IMR-90 (cell line): ENCODE data around the gene TMEM256. TPM values are rescaled to one million over a fixed set of nuclear protein-coding genes. Genes with fewer than 3 reads are reported as not detected.

Experiments used
- ATAC-seq: fragments of 200-7000 bp; cut with Tn5 transposase; 2 replicates; pipeline ENCODE4 v1.9.1; 2020; ENCODE audit warnings: low read depth, mild to moderate bottlenecking, moderate library complexity
- BruUV-seq: library from RNA; stranded (reverse); fragments of 400-500 nt; replicated peaks from 2 replicates; lab custom pipeline; 2021; lab: Mats Ljungman, UMichigan
- CTCF ChIA-PET: fragments of 300-600 bp; formaldehyde crosslinking; extraction: SDS; loops from one replicate; lab custom pipeline; 2021; ENCODE audit warnings: antibody characterized with exemption; lab: Yijun Ruan, JAX
- POLR2A ChIA-PET: fragments of 300-600 bp; sonication (Branson Sonifier 250); formaldehyde crosslinking; loops from one replicate; lab custom pipeline; 2022; ENCODE audit warnings: antibody characterized with exemption; ENCODE audit not compliant: unreplicated experiment; lab: Charles Lee
- DNase-seq: peaks from one replicate; pipeline ENCODE4 v3.0.0; 2013
- H2AFZ ChIP-seq: replicated peaks from 2 replicates; pipeline ENCODE3; 2013; ENCODE audit warnings: low read length, mild to moderate bottlenecking; ENCODE audit not compliant: poor library complexity
- H2AK5ac ChIP-seq: 2 replicates; pipeline ENCODE4 v1.6.1; 2013; ENCODE audit warnings: low read depth, low read length, inconsistent platforms
- H2AK9ac ChIP-seq: replicated peaks from 2 replicates; pipeline ENCODE3; 2013; ENCODE audit warnings: mild to moderate bottlenecking, low read depth, low read length, moderate library complexity; ENCODE audit not compliant: poor library complexity
- H2BK120ac ChIP-seq: 2 replicates; pipeline ENCODE4 v1.6.1; 2013; ENCODE audit warnings: low read depth, low read length, inconsistent platforms
- H2BK15ac ChIP-seq: 3 replicates; pipeline ENCODE4 v1.6.1; 2013; ENCODE audit warnings: low read depth, low read length, inconsistent platforms
- H2BK20ac ChIP-seq: 2 replicates; pipeline ENCODE4 v1.6.1; 2013; ENCODE audit warnings: low read depth, mild to moderate bottlenecking, inconsistent platforms, low read length, moderate library complexity
- H2BK5ac ChIP-seq: 2 replicates; pipeline ENCODE4 v1.6.1; 2013; ENCODE audit warnings: mild to moderate bottlenecking, low read depth, low read length, inconsistent platforms; ENCODE audit not compliant: poor library complexity, severe bottlenecking
- H3K14ac ChIP-seq: replicated peaks from 2 replicates; pipeline ENCODE4 v1.6.1; 2013; ENCODE audit warnings: low read depth, low read length, inconsistent platforms
- H3K18ac ChIP-seq: 2 replicates; pipeline ENCODE4 v1.6.1; 2013; ENCODE audit warnings: low read depth, low read length, control low read depth
- H3K23ac ChIP-seq: 2 replicates; pipeline ENCODE4 v1.6.1; 2013; ENCODE audit warnings: low read depth, low read length, inconsistent platforms
- H3K27ac ChIP-seq: 2 replicates; pipeline ENCODE4 v1.5.1; 2013; ENCODE audit warnings: mild to moderate bottlenecking, control low read depth, low read length; ENCODE audit not compliant: insufficient read depth
- H3K27me3 ChIP-seq: 2 replicates; pipeline ENCODE4 v1.6.1; 2013; ENCODE audit warnings: low read length; ENCODE audit not compliant: control insufficient read depth, insufficient read depth
- H3K36me3 ChIP-seq: 2 replicates; pipeline ENCODE4 v1.6.1; 2013; ENCODE audit warnings: low read length, mixed read lengths; ENCODE audit not compliant: control insufficient read depth, insufficient read depth
- H3K4ac ChIP-seq: 2 replicates; pipeline ENCODE4 v1.6.1; 2013; ENCODE audit warnings: low read depth, low read length, inconsistent platforms
- H3K4me1 ChIP-seq: 2 replicates; pipeline ENCODE4 v1.6.1; 2013; ENCODE audit warnings: low read length, mixed read lengths; ENCODE audit not compliant: control insufficient read depth, insufficient read depth
- H3K4me2 ChIP-seq: 2 replicates; pipeline ENCODE4 v1.6.1; 2013; ENCODE audit warnings: low read depth, mild to moderate bottlenecking, control low read depth, low read length, moderate library complexity
- H3K4me3 ChIP-seq: 2 replicates; pipeline ENCODE4 v1.5.1; 2013; ENCODE audit warnings: low read depth, mild to moderate bottlenecking, control low read depth, low read length, moderate library complexity; ENCODE audit not compliant: insufficient read depth
- H3K56ac ChIP-seq: 2 replicates; pipeline ENCODE4 v1.6.1; 2013; ENCODE audit warnings: low read length, inconsistent platforms; ENCODE audit not compliant: insufficient read depth; ENCODE audit errors: extremely low read depth
- H3K79me1 ChIP-seq, 2 experiments: 2 replicates each; pipeline ENCODE4 v1.6.1; 2013; ENCODE audit warnings: low read length in 2 of 2, inconsistent platforms in 1 of 2, low read depth in 1 of 2
- H3K9ac ChIP-seq: 2 replicates; pipeline ENCODE4 v1.6.1; 2013; ENCODE audit warnings: low read depth, low read length, control low read depth
- H3K9me1 ChIP-seq: 2 replicates; pipeline ENCODE4 v1.6.1; 2013; ENCODE audit warnings: low read length, inconsistent platforms; ENCODE audit not compliant: insufficient read depth
- H3K9me3 ChIP-seq: 2 replicates; pipeline ENCODE4 v1.6.1; 2013; ENCODE audit warnings: low read length; ENCODE audit not compliant: control insufficient read depth, insufficient read depth
- H4K20me1 ChIP-seq: 2 replicates; pipeline ENCODE4 v1.6.1; 2013; ENCODE audit warnings: low read length, inconsistent platforms; ENCODE audit not compliant: insufficient read depth
- H4K5ac ChIP-seq: 2 replicates; pipeline ENCODE4 v1.6.1; 2013; ENCODE audit warnings: mild to moderate bottlenecking, low read depth, low read length, control low read depth
- H4K8ac ChIP-seq, 2 experiments: 2 replicates each; pipeline ENCODE4 v1.6.1; 2013; ENCODE audit warnings: low read depth in 2 of 2, low read length in 2 of 2, control low read depth in 1 of 2, inconsistent platforms in 1 of 2
- H4K91ac ChIP-seq: 2 replicates; pipeline ENCODE4 v1.6.1; 2013; ENCODE audit warnings: low read depth, low read length, inconsistent platforms; ENCODE audit not compliant: insufficient read depth
- CEBPB ChIP-seq: IDR thresholded peaks from 2 replicates; pipeline ENCODE4 v1.6.1; 2012; ENCODE audit warnings: low read depth, low read length, improper control_type of control experiment
- CHD1 ChIP-seq: IDR thresholded peaks from 2 replicates; pipeline ENCODE4 v1.6.1; 2012; ENCODE audit warnings: low read depth, low read length, improper control_type of control experiment
- MAFK ChIP-seq: IDR thresholded peaks from 2 replicates; pipeline ENCODE4 v1.6.1; 2012; ENCODE audit warnings: low read depth, low read length, improper control_type of control experiment
- MAZ ChIP-seq: IDR thresholded peaks from 2 replicates; pipeline ENCODE4 v1.6.1; 2012; ENCODE audit warnings: low read depth, mild to moderate bottlenecking, low read length, improper control_type of control experiment, moderate library complexity, borderline replicate concordance
- MXI1 ChIP-seq: IDR thresholded peaks from 2 replicates; pipeline ENCODE4 v1.6.1; 2012; ENCODE audit warnings: low read depth, mild to moderate bottlenecking, low read length, moderate library complexity, borderline replicate concordance
- POLR2A ChIP-seq: IDR thresholded peaks from 2 replicates; pipeline ENCODE4 v1.6.1; 2012; ENCODE audit warnings: mild to moderate bottlenecking, low read depth, low read length
- RCOR1 ChIP-seq: IDR thresholded peaks from 2 replicates; pipeline ENCODE4 v1.6.1; 2012; ENCODE audit warnings: mild to moderate bottlenecking, low read length, improper control_type of control experiment; ENCODE audit not compliant: insufficient replicate concordance
- RFX5 ChIP-seq: IDR thresholded peaks from 2 replicates; pipeline ENCODE4 v1.8.0; 2012; ENCODE audit warnings: low read depth, mild to moderate bottlenecking, low read length, moderate library complexity
- USF2 ChIP-seq: fragments of 150-350 bp; IDR thresholded peaks from 2 replicates; pipeline ENCODE4 v1.6.1; 2017; ENCODE audit warnings: mild to moderate bottlenecking, antibody characterized with exemption, low read length, low read depth
- WGBS, 2 experiments: methylation state at CpG; one replicate each; pipeline versions ENCODE4 v1.1.5 to v1.1.7; 2013; ENCODE audit warnings: missing lambda C conversion rate in 2 of 2; ENCODE audit not compliant: insufficient read length in 1 of 2; ENCODE audit errors: extremely low coverage in 2 of 2; 5-methylcytosine and 5-hydroxymethylcytosine counted together
- dilution Hi-C: fragments of 300-500 bp; cut with HindIII; formaldehyde crosslinking; loops from one replicate; pipeline ENCODE4 v1.14.3; 2018; ENCODE audit warnings: low sequenced_read_pairs; ENCODE audit not compliant: unreplicated experiment
- in situ Hi-C: fragments of 300-500 bp; cut with MboI; formaldehyde crosslinking; loops from 3 replicates; pipeline ENCODE4 v1.14.3; 2019; ENCODE audit warnings: low sequenced_read_pairs, inconsistent platforms, mixed read lengths
- intact Hi-C: fragments of 100-400 bp; cut with micrococcal nuclease; formaldehyde crosslinking; loops from 2 replicates; pipeline ENCODE4 v1.10.0; 2022
- polyA plus RNA-seq, 3 experiments: library from polyadenylated mRNA; depleted of rRNA; stranded (reverse); fragments of >200 nt; gene quantifications; 2 replicates each; pipeline ENCODE4 v1.2.3, GENCODE V29; 2012; ENCODE audit warnings: low replicate concordance in 1 of 3
- total RNA-seq: library from RNA; depleted of rRNA; stranded (reverse); fragments of >200 nt; gene quantifications from 2 replicates; pipeline ENCODE4 v1.2.3, GENCODE V29; 2012

The TMEM256 gene
- total and polyA plus RNA-seq, 2 of the 4 experiments (the other 2 are of a cell fraction): 38.4 to 174 TPM

GRCh38 chr17:7414837-7415236 lies 10.9 kb upstream of the TMEM256 start:
- no peak overlapping the region for H4K91ac ChIP-seq
- no peak overlapping the region for H2AK9ac ChIP-seq
- H3K14ac ChIP-seq: no peak overlapping the region
- H2BK20ac ChIP-seq: no peak overlapping the region
- peaks cover 39% of the 10 kb centered on the region for H3K36me3 ChIP-seq
- peaks cover 4% of the 10 kb centered on the region; the same call in 1 of the 2 replicates for H3K9me1 ChIP-seq
- no peak overlapping the region for H2AK5ac ChIP-seq
- DNase-seq: no peak
- H3K79me1 ChIP-seq: no peaks in the 10 kb centered on the region; a peak in 1 of 4 replicates
- no peak overlapping the region for H3K56ac ChIP-seq
- dilution Hi-C loops (no loop called here), intact Hi-C loops (no loop called here), in situ Hi-C loops (no loop called here)
- TF ChIP-seq CHD1: no peak
- no peak for TF ChIP-seq RFX5
- TF ChIP-seq MXI1: no peak
- no peak for TF ChIP-seq CEBPB
- no peak for TF ChIP-seq USF2
- no peak for TF ChIP-seq RCOR1
- no peak for TF ChIP-seq MAZ
- no peak for TF ChIP-seq MAFK
- TF ChIP-seq POLR2A: no peak
- no TSS peak for BruUV-seq
- no peak overlapping the region for H2BK5ac ChIP-seq
- H4K20me1 ChIP-seq: peaks cover 7% of the 10 kb centered on the region; the same call in 1 of the 2 replicates
- H3K4me3 ChIP-seq: no peak overlapping the region
- CTCF ChIA-PET: no interaction called here
- H3K9ac ChIP-seq: no peak overlapping the region
- POLR2A ChIA-PET: no interaction called here
- H2BK15ac ChIP-seq: no peak overlapping the region
- no peak overlapping the region for H2BK120ac ChIP-seq
- H3K18ac ChIP-seq: no peak overlapping the region
- H4K8ac ChIP-seq: no peak overlapping the region
- H3K27ac ChIP-seq: no peak overlapping the region
- ATAC-seq: no peak
- H3K23ac ChIP-seq: no peak overlapping the region
- H3K4me2 ChIP-seq: no peak overlapping the region
- no peak overlapping the region for H3K4ac ChIP-seq
- no peaks in the 10 kb centered on the region for H3K9me3 ChIP-seq
- no peaks in the 10 kb centered on the region for H3K27me3 ChIP-seq
- H4K5ac ChIP-seq: no peak overlapping the region
- no peak overlapping the region for H2AFZ ChIP-seq
- WGBS, 2 experiments: 86% methylated on average over 5 of the region's 14 CpGs; no CpG with 5 or more reads in 1 of the 2 experiments
- H3K4me1 ChIP-seq: peaks cover 4% of the 10 kb centered on the region; the same call in 1 of the 2 replicates
